Thyroid gland (tissue), 4 donors: ENCODE data around the gene ANGPTL8.

Experiments used
- POLR2A ChIP-seq, 2 donors: fragments of 450-650 bp; IDR thresholded peaks; one replicate each; pipeline ENCODE4 v1.6.1; 2017; ENCODE audit warnings: antibody characterized with exemption in 2 of 2, mild to moderate bottlenecking in 2 of 2, moderate library complexity in 1 of 2
- TF ChIP-seq, protein P1 (sequence below), 6 experiments: fragments of 200-600 bp in 3 of 6; fragments of 450-650 bp in 3 of 6; sonication (generic) in 3 of 6; IDR thresholded peaks; one replicate each; pipeline ENCODE4 v1.5.1; 2016 to 2019; ENCODE audit warnings: antibody characterized with exemption in 6 of 6, mild to moderate bottlenecking in 2 of 6, inconsistent platforms in 1 of 6, moderate library complexity in 1 of 6

DNA sequence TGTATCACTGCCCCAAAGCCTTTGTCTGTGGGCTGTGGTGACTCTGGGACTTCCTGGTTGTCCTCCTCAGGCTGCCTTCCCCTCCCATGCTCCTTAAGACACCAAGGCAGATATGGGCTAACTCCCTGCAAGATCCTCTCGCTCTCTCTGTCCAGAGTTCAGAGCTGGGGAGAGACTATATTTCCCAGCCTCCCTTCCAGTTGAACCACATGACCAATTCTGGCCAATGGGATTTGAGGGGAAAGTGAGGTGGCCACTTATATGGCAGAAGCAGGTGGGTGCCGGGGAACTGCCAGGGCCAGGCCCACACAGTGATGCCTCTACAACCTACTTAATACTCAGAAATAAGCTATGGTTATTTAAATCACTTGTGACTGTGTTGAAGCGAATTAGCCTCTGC lies 16.2 kb upstream of the ANGPTL8 start:
- TF ChIP-seq, protein P1, sequence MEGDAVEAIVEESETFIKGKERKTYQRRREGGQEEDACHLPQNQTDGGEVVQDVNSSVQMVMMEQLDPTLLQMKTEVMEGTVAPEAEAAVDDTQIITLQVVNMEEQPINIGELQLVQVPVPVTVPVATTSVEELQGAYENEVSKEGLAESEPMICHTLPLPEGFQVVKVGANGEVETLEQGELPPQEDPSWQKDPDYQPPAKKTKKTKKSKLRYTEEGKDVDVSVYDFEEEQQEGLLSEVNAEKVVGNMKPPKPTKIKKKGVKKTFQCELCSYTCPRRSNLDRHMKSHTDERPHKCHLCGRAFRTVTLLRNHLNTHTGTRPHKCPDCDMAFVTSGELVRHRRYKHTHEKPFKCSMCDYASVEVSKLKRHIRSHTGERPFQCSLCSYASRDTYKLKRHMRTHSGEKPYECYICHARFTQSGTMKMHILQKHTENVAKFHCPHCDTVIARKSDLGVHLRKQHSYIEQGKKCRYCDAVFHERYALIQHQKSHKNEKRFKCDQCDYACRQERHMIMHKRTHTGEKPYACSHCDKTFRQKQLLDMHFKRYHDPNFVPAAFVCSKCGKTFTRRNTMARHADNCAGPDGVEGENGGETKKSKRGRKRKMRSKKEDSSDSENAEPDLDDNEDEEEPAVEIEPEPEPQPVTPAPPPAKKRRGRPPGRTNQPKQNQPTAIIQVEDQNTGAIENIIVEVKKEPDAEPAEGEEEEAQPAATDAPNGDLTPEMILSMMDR (IDR thresholded peaks at IDR 0.05), result no peak
- TF ChIP-seq POLR2A (IDR thresholded peaks at IDR 0.05), result no peak
